ENCODE results near the gene CTNND2.

Gene CTNND2

DNA sequence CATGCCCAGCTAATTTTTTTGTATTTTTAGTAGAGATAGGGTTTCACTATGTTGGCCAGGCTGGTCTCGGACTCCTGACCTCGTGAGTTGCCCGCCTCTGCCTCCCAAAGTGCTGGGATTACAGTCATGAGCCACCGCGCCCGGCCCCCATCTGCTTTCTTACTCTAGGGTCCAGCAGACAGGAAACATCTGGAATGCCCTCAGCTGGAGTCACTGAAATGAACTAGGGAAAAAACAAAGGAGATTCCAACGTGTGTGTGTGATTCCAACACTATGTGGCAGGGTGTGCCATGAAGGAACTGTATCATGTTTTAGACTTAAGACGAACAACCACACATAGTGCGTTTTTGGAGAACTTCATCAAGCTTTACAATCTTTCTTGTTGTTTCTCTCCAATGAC, 603.1 kb downstream of the CTNND2 start:
- no peak for DNase-seq

DNA sequence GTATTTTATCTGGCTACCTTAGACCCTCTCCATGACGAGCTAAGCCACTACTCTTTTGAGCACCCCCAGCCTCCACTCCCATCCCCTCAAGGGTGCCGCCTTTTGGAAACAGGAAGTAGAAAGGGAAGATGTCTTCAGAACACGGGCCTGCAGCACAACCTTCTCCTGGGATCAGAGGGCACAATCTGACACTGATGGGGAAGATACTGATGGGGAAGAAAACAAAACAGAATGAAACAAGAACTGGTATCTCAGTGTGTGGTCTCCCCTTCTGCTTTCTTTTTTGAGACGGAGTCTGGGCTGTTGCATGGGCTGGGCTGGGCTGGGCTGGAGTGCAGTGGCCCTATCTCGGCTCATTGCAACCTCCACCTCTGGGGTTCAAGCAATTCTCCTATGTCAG, 603.5 kb downstream of the CTNND2 start:
- peak in 3 of 4 experiments; percentile 2 to 32 (median 6) for DNase-seq

DNA sequence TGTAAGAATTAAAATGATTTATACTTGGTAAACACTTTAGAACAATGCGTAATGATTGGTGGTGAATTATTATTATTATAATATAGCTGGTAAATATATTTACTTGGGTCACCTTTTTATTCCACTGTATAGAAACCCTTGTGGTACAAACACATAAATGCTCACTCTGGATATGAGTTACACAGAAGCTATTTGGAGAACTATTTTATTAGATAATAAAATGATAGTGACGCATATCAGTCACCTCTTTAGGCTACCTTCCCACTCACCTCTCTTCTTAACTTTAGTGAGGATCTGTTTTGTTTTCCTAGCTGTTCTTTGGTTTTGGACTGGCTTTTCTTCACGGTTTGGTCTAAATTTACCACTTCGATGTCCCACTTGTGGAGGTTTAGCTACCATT, 605.4 kb downstream of the CTNND2 start:
- no peak for DNase-seq

DNA sequence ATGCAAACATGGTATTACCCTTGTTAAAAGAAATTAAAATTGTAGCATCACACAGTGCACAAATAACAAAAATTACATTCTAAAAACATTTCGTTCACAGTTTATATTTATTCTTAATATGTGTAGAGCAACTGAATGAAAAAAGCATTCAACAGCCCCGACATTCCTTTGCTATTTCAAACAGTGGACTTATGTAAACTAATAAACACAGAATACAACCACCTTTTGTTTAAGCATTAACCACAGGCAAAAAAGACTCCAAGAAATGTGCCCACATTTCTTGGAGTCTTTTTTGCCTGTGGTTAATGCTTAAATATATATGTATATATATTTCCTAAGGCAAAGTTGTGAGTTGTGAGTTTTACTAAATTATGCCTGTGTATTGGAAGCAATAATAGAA, 610.7 kb downstream of the CTNND2 start:
- no peak for DNase-seq

DNA sequence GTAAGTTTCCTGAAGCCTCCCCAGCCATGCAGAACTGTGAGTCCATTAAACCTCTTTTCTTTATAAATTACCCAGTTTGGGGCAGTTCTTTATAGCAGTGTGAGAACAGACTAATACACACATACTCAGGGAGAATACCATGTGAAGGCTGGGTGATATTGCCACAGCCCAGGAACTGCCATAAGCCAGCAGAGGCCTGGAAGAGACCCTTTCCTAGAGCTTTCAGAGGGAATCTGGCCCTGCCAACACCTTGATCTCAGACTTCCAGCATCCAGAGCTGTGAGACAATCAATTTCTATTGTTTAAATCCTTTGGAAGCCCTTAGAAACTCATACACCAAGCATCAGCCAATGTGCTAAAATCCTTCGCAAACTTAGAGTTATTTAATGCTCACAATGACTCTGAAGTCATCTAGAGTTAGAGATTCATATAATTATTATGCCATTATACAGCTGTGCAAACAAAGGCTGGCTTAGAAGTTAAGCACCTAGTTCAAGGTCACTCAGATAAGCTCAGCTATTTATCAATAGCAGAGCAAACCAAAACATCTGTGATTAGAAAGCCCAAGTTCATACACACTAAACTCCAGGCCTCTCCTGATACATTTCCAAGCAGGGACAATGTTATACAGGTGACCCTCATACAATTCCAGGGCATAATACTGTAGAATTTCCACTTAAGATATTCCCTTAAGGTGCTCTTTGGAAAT, 611.4 kb downstream of the CTNND2 start:
- no peak for DNase-seq

DNA sequence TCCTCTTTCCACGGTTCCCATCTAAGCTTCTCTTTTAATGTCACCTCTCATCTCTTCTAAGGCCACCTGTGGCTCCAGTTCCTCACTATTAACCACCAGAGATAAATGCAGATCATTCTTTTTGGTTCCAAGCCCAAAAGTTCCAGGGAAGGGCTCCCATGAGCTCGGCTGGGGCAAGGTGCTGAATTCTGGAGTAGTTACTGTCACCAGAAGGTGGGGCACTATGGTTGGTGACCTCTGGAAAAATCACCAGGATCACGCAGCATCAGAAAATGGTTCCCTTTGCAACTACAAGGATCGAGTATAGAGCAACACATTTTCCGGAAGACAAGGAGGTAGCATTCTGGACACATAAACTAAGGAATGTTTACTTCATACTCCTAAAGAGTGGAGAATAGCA, 614.5 kb downstream of the CTNND2 start:
- DNase-seq, result no peak

DNA sequence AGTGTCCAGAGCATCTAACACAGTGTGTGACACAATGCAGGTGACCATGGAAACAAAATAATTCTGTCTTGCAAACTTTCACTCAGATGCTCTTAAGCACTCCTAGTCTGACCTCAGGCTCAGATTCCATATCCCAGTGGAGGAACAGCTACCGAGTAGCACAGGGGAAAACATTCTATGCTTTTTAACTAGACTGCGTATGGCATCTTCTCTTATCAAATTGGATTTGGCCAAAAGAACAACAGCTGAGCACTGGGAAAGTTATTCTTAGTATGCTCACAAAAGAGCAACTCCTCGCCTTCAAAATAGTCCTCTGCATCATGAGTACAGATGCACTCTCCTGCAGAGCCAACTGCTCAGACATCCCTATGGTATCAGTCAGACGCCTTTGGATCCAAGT, 615.0 kb downstream of the CTNND2 start:
- no peak for DNase-seq

DNA sequence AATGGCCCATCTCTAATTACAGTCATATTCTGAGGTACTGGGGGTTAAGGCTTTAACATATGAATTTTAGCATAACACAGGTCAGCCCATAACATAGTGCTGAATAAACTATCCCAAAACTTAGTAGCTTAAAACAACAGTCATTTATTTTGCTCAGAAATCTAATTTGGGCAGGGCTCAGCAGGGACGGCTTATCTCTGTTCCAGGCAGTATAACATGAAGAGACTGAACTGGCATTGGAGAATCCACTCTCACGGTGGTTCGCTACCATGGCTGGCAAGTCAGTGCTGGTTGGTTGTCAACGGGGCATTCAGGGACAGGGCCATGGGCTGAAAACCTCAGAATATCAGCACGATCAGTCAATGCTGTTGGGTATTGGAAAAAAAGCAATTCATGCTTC, 622.4 kb downstream of the CTNND2 start:
- no peak for DNase-seq

DNA sequence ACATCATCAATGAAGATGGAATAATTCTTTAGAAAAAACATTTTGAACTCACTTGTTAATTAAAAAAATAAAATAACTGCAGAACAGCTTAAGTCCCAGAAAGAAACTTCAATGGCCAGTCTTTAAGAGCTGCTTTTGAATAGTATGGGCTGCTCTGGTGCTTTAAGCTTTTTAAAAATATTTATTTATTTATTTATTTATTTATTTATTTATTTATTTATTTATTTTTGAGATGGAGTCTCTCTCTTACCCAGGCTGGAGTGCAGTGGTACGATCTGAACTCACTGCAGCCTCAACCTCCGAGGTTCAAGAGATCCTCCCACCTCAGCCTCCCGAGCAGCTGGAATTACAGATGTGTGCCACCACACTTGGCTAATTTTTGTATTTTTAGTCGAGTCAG, 626.9 kb downstream of the CTNND2 start:
- no peak for DNase-seq

DNA sequence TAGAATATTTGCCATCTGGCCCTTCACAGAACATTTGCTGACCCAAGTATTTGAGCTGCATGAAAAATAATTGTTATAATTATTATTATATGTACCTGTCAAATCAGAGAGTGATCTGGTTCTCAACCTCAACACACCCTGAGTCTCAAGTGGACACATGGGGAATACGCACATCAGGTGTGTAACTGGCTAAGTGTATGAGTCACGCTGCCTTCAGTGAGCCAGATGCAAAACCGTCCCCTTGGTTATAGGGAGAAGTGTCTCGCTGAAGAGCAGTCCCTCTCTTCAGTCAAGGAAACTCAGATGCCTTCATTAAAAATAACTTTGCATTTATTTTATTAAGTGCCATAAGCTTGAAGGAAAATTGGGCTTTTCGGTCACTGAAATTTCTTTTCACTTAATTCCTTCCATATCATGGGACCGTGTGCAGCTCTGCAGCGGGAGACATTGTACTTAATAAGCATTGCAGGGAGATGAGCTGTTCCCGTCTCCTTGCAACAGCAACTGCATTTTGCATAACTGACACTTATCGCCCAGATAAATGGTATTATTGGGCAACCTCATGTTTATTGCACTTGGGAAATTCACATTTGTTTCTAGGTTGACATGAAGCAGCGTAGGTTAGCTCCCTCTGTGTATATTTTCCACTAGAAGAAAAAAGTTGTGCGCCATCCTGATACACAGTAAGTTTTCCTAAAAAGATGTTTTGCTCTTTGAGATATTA, 630.9 kb downstream of the CTNND2 start:
- no peak for DNase-seq

DNA sequence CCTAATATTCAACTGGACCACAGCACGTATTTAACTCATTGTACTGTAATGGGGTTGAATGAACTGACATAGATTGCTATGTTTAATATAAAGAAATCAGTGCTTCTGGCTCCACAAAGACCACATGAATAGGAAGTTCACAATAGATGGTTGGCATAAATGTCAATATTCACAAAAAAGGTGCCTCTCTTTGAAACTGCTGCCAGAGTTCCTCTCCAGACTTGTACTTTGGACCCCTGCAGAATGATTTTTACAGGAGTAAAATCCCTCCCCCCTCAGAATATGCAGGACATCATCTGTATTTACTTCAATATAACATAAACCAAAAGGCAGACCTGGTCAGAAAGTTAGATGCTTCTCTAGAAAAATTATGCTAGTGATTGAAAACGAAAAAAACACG, 634.7 kb downstream of the CTNND2 start:
- DNase-seq, result no peak

DNA sequence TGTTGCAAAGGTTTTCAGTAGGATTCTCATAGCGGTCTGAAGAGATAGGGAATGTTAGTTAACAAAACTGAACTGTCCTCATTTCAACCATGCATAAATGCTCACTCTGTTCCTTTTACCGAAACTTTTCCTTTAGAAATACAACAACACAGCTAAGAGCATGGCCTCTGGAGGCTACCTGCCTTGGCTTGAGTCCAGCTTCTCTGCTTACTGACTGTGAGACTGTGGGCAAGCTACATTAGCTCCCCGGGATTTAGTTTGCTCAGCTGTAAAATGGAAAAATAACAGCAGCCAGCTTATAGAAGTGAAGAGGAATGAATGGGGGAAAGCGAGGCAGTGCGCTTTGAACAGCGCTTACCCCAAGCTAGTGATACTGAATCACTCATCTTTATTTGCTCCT, 635.4 kb downstream of the CTNND2 start:
- DNase-seq, result no peak

DNA sequence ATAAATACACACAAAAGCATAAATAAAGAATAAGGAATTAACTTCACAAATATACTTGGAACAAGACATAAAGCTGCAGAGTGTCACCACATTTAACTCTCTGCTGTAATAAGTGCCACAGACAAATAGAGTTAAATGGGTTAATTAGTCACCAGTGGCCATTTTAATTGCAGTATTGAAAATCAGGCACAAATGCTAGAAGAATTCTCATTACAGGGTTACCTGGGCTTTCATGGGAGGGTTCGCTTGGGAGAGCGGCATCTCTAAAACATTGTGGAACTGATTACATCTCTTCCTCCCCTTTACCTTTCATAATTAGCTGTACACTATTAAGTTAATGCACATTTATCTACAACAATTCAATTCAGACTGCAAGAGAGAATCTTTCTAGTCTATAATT, 637.9 kb downstream of the CTNND2 start:
- DNase-seq, result no peak

DNA sequence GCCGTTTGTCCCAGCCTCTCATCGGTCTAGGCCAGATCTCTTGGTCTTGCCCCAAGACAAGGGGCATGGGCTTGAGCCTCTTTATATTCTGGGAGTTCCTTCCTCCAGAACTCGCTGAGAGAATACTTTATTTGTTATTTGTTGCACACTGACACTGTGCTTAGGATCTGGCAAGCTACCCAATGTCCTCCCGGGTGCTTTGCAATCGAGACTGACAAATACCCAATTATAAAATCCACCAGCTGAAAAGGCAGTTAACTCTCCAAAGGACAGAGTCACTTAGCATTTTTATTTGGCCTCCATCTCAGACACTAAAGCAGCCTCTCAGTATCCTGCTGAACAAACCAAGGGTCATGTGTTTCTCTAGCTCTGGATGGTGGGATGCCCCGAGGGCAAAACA, 643.0 kb downstream of the CTNND2 start:
- DNase-seq, result no peak

DNA sequence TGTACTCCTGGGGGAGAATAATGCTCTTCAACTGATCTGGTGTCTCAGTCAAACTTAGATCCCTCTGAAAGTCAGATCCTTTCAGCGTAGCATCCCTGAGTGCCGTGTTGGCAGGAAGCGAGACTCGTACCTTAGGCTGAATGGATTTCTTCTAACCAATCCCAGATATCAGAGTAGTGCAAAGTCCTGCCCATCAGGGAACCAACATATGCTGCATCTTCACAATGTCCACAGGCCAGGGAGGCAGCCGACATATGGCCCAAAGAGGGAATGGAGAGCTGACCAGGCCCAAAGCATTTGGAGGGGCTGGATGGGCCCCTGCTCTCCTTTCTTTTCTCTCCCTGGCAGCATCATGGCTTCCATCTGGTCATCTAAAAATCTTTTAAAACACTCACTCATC, 646.2 kb downstream of the CTNND2 start:
- no peak for DNase-seq

DNA sequence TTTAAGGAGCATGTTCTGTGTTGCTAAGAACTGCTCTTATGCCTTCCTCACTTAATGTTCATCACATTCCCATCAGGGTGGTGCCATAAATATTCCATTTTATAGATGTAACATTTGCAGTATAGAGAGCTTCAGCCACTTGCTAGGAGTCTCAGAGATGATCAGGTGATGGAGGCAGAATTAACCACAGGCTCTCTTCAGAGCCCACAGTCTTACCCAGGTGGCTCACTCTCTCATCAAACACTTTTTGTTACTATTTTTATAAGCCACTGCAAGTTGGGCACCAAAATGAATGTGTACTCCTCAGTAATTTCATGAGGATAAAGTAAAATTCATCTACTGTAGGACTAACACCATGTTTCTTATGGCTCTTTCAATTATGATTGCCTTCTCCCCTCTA, 651.7 kb downstream of the CTNND2 start:
- DNase-seq, result no peak

DNA sequence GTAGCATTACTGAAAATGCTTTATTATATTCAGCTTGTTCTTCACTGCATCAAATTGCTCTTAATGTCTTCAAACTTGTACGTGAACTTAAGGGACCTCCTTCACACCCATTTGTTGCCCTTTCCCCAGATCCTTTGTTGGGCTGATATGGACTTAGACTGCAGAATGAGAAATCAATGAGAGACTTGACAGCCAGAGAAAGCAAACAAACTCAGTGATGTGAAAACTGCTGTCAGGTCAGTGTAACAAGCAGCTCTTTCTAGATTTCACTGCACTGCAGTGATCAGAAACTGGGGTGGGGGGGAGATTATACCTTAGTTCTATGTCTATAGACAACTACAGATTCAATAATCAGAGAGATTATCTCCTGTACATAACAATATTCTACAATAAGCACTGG, 652.2 kb downstream of the CTNND2 start:
- no peak for DNase-seq

DNA sequence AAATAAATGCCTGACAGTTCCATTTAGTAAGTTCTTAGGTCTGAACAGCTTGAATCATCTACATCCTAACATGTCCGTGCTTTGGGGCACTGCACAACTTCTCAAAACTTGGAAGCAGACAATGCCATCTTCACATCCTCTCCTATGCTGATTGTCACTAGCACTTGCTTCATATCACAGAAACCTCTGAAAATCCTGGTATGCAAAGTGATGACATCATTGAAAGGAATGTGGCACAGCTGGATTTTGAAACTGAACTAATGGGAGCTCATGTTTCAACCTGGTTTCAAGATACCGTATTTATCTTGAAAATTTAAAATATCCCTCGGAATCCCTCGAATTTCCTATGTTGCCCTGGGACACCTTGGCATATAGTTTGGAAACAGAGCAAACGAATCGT, 653.0 kb downstream of the CTNND2 start:
- no peak for DNase-seq

DNA sequence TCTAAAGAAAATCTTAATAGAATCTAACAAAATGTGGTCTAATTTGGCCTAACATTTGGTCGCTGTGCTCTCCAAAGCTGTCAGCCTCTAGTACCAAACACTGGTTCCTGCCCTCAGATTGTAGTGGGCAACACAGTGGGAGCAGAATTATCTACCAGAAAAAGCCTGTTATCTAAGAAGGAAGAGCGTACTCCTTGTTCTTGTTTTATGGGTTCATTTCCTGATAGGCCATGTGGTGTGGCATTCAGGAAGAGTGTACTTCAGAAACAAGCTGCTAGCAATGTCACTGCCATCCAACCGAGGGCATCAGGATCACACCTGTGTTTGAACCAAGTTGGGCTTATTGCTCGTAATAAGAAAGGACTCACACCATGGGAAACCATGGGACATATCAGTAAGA, 655.3 kb downstream of the CTNND2 start:
- no peak for DNase-seq

DNA sequence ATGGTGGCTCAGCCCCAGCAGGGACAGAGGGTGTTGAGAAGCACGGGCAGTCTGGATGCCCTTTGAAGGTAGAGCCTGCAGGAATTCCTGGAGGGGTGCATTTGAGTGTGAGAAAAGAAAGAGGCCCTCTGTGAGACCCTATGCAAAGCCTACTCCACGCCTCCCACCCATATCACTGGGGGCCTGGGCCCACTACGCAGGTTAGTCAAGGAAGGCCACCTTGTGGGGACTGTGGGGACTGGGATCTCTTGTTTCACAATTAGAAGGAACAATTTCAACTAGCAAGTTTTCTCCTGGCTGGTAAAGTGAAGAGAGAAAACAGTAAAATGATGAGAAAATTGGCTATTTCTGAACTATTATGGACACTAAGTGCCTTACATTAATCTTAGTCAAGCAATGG, 657.0 kb downstream of the CTNND2 start:
- DNase-seq, result no peak

DNA sequence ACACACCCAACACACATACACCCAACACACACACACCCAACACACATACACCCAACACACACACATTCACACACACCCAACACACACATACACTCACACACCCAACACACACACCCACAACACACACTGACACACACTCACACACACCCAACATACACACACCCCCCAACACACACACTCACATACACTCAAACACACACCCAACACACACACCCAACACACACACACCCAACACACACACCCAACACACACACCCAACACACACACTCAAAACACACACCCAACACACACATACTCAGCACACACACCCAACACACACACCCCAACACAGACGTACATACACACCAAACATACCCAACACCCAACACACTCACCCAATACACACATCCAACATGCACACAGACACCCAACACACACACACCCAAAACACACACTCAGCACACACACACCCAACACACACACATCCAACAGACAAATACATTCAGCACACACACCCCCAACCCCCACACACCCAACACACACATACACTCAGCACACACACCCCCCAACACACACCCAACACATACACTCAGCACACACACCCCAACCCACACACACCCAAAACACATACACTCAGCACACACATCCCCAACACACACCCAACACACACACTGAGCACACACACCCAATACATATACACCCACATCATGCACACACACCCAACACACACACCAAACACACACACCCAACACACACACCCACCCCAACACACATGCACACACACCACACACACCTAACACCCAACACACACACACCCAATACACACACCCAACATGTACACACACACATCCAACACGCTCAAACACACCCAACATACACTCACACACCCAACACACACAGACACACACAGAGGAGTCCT, 663.7 kb downstream of the CTNND2 start:
- no peak for DNase-seq

DNA sequence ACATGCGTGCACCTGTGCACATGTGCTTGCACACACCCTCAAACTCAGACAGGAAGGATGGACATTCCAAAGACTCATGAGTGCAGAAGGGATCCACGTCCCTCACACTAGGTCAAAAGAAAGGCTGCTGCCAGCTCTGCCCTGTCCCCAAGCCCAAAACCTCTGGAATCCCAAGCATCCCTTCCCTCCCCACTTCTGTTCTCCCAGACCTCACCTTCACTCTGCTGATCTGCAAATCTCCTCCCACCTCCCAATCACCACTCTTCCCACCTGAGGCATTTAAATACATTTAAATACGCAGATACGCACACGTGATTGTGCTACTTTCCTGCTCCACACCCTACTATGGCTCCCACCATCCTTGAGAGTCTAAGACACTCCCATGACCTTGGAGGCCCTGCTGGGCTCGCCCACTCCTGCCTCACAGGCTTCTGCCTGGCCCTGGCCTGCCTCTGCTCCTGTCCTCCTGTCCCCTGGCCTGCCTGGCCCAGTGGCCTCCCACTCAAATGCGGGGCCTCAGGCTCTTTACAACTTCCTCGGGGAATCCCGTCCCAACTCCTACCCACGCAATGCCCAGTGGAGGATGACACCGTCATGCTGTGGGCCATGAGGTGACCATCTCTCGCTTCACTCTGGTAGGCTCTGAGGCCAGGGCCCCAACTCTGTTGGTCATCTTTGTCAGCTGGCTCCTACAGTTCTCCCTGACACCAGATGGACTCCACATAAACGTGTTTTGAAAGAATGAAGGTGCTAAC, 664.8 kb downstream of the CTNND2 start:
- peak; percentile 19 to 52 (median 40) for DNase-seq

DNA sequence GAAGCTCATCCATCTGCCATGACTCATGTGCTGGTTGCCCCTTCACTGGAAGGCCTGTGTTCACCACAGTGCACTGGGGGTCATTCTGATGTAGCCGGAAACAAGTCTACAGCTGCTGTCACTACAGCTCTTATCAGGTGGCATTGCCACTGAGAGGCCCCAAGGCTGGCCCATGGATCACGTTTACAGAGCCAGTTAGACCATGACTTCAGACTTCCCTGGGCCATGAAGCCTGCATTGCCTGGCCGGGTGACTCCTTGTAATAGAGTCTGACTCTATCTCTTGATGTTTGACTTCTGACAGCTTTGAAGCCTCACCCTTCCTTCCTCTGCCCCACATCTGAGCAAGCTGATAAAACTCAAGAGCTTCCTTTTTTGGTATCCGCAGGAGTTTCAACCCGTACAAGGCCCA, 669.7 kb downstream of the CTNND2 start:
- peak; percentile 31 to 59 (median 52) for DNase-seq
